ENCODE results near the gene KCNH1. TPM values are rescaled to one million over a fixed set of nuclear protein-coding genes. Genes with fewer than 3 reads are reported as not detected.

KCNH1 gene
- total RNA-seq, 4 donors from 2014 or later: 0.53 to 16.5 (median 2.4) TPM

DNA sequence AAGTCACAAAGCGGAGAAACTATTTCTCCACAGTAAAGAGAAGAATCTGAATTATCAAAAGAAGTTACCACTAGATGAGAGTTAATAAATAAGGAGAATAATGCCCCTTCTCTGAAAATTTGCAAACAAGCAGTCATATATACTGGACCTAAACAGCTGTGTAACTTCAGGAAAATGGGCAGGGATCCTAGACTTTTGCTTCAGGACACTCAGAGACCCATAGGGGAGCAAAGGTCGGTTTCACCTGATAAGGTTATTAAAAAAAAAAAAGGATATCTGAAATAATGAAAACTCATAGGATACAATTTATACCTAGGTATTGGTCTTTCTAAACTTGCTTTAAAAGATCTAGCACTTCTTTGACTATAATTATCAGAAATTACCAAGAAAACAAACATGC, 191.4 kb downstream of the KCNH1 start:
- Histone ChIP-seq H3K27me3 (no peaks in the 10 kb centered on the region), H3K27ac (no peak overlapping the region), H3K4me3 (no peak overlapping the region), H3K4me1 (no peaks in the 10 kb centered on the region), H3K9me3 (no peaks in the 10 kb centered on the region), H3K36me3 (no peaks in the 10 kb centered on the region)
- DNase-seq: no peak
- TF ChIP-seq, protein P1, sequence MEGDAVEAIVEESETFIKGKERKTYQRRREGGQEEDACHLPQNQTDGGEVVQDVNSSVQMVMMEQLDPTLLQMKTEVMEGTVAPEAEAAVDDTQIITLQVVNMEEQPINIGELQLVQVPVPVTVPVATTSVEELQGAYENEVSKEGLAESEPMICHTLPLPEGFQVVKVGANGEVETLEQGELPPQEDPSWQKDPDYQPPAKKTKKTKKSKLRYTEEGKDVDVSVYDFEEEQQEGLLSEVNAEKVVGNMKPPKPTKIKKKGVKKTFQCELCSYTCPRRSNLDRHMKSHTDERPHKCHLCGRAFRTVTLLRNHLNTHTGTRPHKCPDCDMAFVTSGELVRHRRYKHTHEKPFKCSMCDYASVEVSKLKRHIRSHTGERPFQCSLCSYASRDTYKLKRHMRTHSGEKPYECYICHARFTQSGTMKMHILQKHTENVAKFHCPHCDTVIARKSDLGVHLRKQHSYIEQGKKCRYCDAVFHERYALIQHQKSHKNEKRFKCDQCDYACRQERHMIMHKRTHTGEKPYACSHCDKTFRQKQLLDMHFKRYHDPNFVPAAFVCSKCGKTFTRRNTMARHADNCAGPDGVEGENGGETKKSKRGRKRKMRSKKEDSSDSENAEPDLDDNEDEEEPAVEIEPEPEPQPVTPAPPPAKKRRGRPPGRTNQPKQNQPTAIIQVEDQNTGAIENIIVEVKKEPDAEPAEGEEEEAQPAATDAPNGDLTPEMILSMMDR (IDR thresholded peaks at IDR 0.05): no peak
- TF ChIP-seq POLR2A (IDR thresholded peaks at IDR 0.05): no peak

- no peak for DNase-seq
- no peak overlapping the region for H3K4me3 ChIP-seq
- H3K4me1 ChIP-seq: no peaks in the 10 kb centered on the region
- no peaks in the 10 kb centered on the region for H3K27me3 ChIP-seq
- TF ChIP-seq, protein P1 (IDR thresholded peaks at IDR 0.05): no peak
- no peak for TF ChIP-seq POLR2A (IDR thresholded peaks at IDR 0.05)
- no peaks in the 10 kb centered on the region for H3K36me3 ChIP-seq
- no peak overlapping the region for H3K27ac ChIP-seq
- H3K9me3 ChIP-seq: no peaks in the 10 kb centered on the region
These were observed 193.8 kb downstream of the KCNH1 start for GRCh38 chr1:210940081-210940617.

DNA sequence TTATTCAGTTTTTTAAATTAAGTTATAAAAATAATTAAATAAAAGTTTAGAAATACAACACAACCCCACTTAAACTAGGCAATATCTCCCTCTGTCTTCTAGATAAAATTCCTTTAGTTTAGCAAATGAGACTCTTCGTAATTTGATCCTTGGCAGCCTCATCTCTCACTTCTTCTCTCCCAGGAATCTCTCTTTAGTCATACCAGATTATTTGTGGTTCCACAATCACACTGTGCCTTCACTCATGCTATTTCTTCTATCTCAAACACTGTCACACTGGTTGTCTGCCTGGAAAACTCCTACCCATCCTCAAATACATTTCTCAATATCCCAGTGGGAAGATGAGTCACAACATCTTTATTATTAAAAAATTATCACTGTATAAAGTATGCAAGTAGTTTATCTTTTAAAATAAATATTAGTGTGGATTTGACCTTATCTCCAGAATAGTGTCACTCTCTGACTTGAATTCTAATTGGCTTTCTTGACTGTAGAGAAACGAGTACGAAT, 195.5 kb downstream of the KCNH1 start:
- Histone ChIP-seq H3K27me3 (no peaks in the 10 kb centered on the region), H3K27ac (no peak overlapping the region), H3K4me3 (no peak overlapping the region), H3K36me3 (no peaks in the 10 kb centered on the region), H3K4me1 (no peaks in the 10 kb centered on the region), H3K9me3 (no peaks in the 10 kb centered on the region)
- TF ChIP-seq, protein P1 (IDR thresholded peaks at IDR 0.05): no peak
- no peak for TF ChIP-seq POLR2A (IDR thresholded peaks at IDR 0.05)
- DNase-seq: no peak

GRCh38 chr1:210937846-210938245, 196.1 kb downstream of the KCNH1 start:
- no peaks in the 10 kb centered on the region for H3K36me3 ChIP-seq
- no peak for DNase-seq
- H3K9me3 ChIP-seq: no peaks in the 10 kb centered on the region
- H3K27me3 ChIP-seq: no peaks in the 10 kb centered on the region
- H3K4me3 ChIP-seq: no peak overlapping the region
- no peak overlapping the region for H3K27ac ChIP-seq
- no peak for TF ChIP-seq POLR2A (IDR thresholded peaks at IDR 0.05)
- TF ChIP-seq, protein P1 (IDR thresholded peaks at IDR 0.05): no peak
- no peaks in the 10 kb centered on the region for H3K4me1 ChIP-seq

DNA sequence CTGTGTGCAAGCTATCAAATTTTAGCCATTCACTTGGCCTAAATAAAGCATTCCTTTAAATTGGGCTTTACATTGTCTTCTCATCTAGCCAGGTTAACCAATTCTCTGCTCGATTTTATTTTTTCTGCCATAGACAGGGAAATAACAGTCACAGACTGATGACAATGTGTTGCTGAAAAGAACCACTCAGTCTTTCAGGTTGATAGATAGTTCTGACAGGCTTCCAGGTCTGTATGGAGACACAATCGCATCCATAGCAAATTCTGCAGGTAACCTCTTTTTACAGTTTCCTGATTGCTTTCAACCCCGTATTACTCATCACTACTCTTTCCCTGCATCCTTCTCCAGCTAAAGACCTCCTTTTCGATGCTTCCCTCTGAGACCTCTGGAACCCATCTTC, 198.0 kb downstream of the KCNH1 start:
- no peaks in the 10 kb centered on the region for H3K9me3 ChIP-seq
- no peaks in the 10 kb centered on the region for H3K27me3 ChIP-seq
- H3K4me1 ChIP-seq: no peaks in the 10 kb centered on the region
- H3K4me3 ChIP-seq: no peak overlapping the region
- DNase-seq: no peak
- H3K36me3 ChIP-seq: no peaks in the 10 kb centered on the region
- no peak overlapping the region for H3K27ac ChIP-seq
- TF ChIP-seq, protein P1 (IDR thresholded peaks at IDR 0.05): no peak
- TF ChIP-seq POLR2A (IDR thresholded peaks at IDR 0.05): no peak

DNA sequence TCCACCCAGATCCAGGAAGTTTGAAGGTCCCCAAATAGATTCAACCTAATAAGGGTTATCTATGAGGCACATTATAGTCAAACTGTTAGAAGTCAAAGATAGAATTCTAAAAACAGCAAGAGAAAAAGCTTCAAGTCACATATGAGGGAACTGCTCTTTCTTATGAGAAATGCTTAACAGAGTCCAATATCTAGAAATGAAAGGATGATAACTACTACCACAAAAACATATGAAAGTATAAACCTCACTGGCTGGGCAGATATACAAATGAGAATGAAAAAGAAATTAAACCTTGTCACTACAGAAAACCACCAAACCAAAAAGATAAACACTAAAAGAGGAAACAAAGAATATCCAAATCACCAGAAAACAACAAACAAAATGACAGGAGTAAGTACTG, 201.8 kb downstream of the KCNH1 start:
- H3K27ac ChIP-seq: no peak overlapping the region
- TF ChIP-seq, protein P1 (IDR thresholded peaks at IDR 0.05): no peak
- no peak for TF ChIP-seq POLR2A (IDR thresholded peaks at IDR 0.05)

More for the DNA sequence above, 201.8 kb downstream of the KCNH1 start:
- Histone ChIP-seq H3K27me3 (no peaks in the 10 kb centered on the region), H3K9me3 (no peaks in the 10 kb centered on the region), H3K4me3 (no peak overlapping the region), H3K4me1 (no peaks in the 10 kb centered on the region), H3K36me3 (no peaks in the 10 kb centered on the region)
- DNase-seq: no peak

All from Peyer's patch (tissue), 4 donors.